K562 (cell line): ENCODE measurements around the gene CDRT4.

Experiments used
- ARHGAP35 ChIP-seq: fragments of 450-650 bp; IDR thresholded peaks from 2 replicates; pipeline ENCODE4 v1.6.1; 2018; ENCODE audit not compliant: partially characterized antibody
- CTBP1 ChIP-seq: fragments of 450-650 bp; IDR thresholded peaks from 2 replicates; pipeline ENCODE4 v1.6.1; 2016; ENCODE audit warnings: borderline replicate concordance
- CTCF ChIP-seq, 3 experiments: IDR thresholded peaks in 2 of 3; conservative IDR thresholded peaks in 1 of 3; 2 replicates each; pipeline ENCODE4 v1.5.1; 2011 to 2012; ENCODE audit warnings: low read length in 3 of 3, mild to moderate bottlenecking in 3 of 3, control low read depth in 2 of 3, improper control_type of control experiment in 1 of 3, inconsistent platforms in 1 of 3, low read depth in 1 of 3, mixed read lengths in 1 of 3, moderate library complexity in 1 of 3; ENCODE audit not compliant: insufficient read depth in 2 of 3
- HMG20B ChIP-seq: fragments of 250-450 bp; sonication (Bioruptor Pico); IDR thresholded peaks from 2 replicates; pipeline ENCODE4 v1.5.0; 2021; ENCODE audit warnings: mild to moderate bottlenecking
- LEF1 ChIP-seq: fragments of 450-650 bp; IDR thresholded peaks from 2 replicates; pipeline ENCODE4 v1.6.1; 2016; ENCODE audit warnings: mild to moderate bottlenecking
- PCBP1 ChIP-seq: fragments of 200-400 bp; formaldehyde crosslinking; IDR thresholded peaks from 2 replicates; pipeline ENCODE4 v1.6.1; 2018; ENCODE audit warnings: mild to moderate bottlenecking, low read depth, low read length; ENCODE audit not compliant: poor library complexity, severe bottlenecking
- POLR2A ChIP-seq: fragments of 450-650 bp; conservative IDR thresholded peaks from 2 replicates; pipeline ENCODE4 v1.6.1; 2016
- RBM25 ChIP-seq: fragments of 200-400 bp; formaldehyde crosslinking; IDR thresholded peaks from 2 replicates; pipeline ENCODE4 v1.6.1; 2018; ENCODE audit warnings: low read length, low read depth, moderate library complexity; ENCODE audit not compliant: severe bottlenecking
- RFX5 ChIP-seq: IDR thresholded peaks from 2 replicates; pipeline ENCODE4 v1.6.1; 2011; ENCODE audit warnings: low read depth, mild to moderate bottlenecking, improper control_type of control experiment, low read length
- ZBTB1 ChIP-seq: sonication (generic); formaldehyde crosslinking; IDR thresholded peaks from 2 replicates; pipeline ENCODE4 v1.8.1; 2023; ENCODE audit warnings: missing genetic modification reagents, low read depth, mild to moderate bottlenecking, borderline replicate concordance
- ZBTB7A ChIP-seq: IDR thresholded peaks from 2 replicates; pipeline ENCODE4 v1.6.1; 2011; ENCODE audit warnings: low read depth, mild to moderate bottlenecking, low read length, moderate library complexity, borderline replicate concordance; ENCODE audit not compliant: control insufficient read depth
- ZNF217 ChIP-seq: sonication (generic); formaldehyde crosslinking; IDR thresholded peaks from 2 replicates; pipeline ENCODE4 v1.8.0; 2022; ENCODE audit warnings: mild to moderate bottlenecking, missing genetic modification reagents
- TF ChIP-seq, protein P1 (sequence below): sonication (generic); formaldehyde crosslinking; IDR thresholded peaks from 2 replicates; pipeline ENCODE4 v1.8.0; 2022; ENCODE audit warnings: missing genetic modification reagents, mild to moderate bottlenecking, moderate library complexity, borderline replicate concordance
- TF ChIP-seq, protein P2 (sequence below), 2 experiments: fragments of 450-650 bp; IDR thresholded peaks; 2 replicates each; pipeline ENCODE4 v1.6.1; 2016

GRCh38 chr17:15496735-15497670 lies 29.6 kb upstream of the CDRT4 start:
- TF ChIP-seq, protein P1, sequence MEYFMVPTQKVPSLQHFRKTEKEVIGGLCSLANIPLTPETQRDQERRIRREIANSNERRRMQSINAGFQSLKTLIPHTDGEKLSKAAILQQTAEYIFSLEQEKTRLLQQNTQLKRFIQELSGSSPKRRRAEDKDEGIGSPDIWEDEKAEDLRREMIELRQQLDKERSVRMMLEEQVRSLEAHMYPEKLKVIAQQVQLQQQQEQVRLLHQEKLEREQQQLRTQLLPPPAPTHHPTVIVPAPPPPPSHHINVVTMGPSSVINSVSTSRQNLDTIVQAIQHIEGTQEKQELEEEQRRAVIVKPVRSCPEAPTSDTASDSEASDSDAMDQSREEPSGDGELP (CRISPR knock-in tag): no peak
- TF ChIP-seq RBM25: no peak
- TF ChIP-seq RFX5: no peak
- no peak for TF ChIP-seq ZBTB7A
- TF ChIP-seq HMG20B (CRISPR knock-in tag): no peak
- TF ChIP-seq POLR2A: no peak
- no peak for TF ChIP-seq CTCF (IDR thresholded peaks at IDR 0.05 in 2 of 3, conservative IDR thresholded peaks at IDR 0.05 in 1 of 3; ENCODE audit: insufficient read depth in 2 of 3, low read depth in 1 of 3, low read length in 3 of 3)
- no peak for TF ChIP-seq ARHGAP35
- no peak for TF ChIP-seq PCBP1
- no peak for TF ChIP-seq ZNF217
- no peak for TF ChIP-seq CTBP1
- TF ChIP-seq, protein P2, sequence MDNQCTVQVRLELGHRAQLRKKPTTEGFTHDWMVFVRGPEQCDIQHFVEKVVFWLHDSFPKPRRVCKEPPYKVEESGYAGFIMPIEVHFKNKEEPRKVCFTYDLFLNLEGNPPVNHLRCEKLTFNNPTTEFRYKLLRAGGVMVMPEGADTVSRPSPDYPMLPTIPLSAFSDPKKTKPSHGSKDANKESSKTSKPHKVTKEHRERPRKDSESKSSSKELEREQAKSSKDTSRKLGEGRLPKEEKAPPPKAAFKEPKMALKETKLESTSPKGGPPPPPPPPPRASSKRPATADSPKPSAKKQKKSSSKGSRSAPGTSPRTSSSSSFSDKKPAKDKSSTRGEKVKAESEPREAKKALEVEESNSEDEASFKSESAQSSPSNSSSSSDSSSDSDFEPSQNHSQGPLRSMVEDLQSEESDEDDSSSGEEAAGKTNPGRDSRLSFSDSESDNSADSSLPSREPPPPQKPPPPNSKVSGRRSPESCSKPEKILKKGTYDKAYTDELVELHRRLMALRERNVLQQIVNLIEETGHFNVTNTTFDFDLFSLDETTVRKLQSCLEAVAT (IDR thresholded peaks at IDR 0.05): 0 out of 4 replicates have a peak, but pooled peaks of 1 of the 2 experiments have one; percentile 40
- no peak for TF ChIP-seq LEF1
- no peak for TF ChIP-seq ZBTB1 (CRISPR knock-in tag)
